Stimulated activated CD4-positive, alpha-beta T cell treated with anti-CD3 and anti-CD28 coated beads, Interleukin-12 subunit alpha, Interleukin-12 subunit beta, amount 100 ng/mL, for 24 hours (primary cell): ENCODE measurements around the gene SP1.
A peak's percentile ranks its signal among the peaks of the same experiment; 100 is the strongest.
"Not testable (repeated sequence)": the region's sequence is repeated elsewhere in the genome, so short reads cannot be mapped to it uniquely, and the experiment has no call there.

Experiments
- DNase-seq, 2 experiments: peaks; one replicate each; pipeline ENCODE4 v3.0.0-alpha.2; 2020; ENCODE audit warnings: low read depth in 2 of 2

Gene SP1

GRCh38 chr12:53380104-53380793, at the start of gene SP1:
TSS of gene SP1 (plus strand) at chr12:53380176. CDS start at chr12:53380292, 116 bp downstream.
- DNase-seq: peak; percentile 74 to 99

DNA sequence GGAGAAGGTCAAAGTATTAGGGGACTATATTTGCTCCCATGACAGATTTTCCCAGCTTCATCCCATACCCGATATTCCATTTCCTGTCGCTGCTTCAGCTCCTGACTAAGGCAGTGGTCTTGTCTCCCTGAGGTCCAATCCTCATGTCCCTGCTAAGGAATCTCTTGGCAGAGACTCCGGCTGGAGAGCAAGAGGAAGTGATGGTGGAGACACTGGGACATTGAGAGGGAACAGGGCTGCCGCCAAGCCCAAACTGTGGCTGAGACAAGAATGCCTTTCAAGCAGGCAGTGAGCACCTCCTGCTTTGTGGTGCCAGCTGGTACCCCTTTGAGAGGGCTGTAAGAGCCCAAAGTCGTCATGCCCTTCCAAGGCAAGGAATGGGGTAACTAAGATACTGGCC, 49.3 kb upstream of the SP1 start:
- no peak for DNase-seq

- DNase-seq: not testable (repeated sequence)
Measured at GRCh38 chr12:53332339-53332738, 47.6 kb upstream of the SP1 start.

- DNase-seq: no peak
Measured at GRCh38 chr12:53332744-53333143, 47.2 kb upstream of the SP1 start.

DNA sequence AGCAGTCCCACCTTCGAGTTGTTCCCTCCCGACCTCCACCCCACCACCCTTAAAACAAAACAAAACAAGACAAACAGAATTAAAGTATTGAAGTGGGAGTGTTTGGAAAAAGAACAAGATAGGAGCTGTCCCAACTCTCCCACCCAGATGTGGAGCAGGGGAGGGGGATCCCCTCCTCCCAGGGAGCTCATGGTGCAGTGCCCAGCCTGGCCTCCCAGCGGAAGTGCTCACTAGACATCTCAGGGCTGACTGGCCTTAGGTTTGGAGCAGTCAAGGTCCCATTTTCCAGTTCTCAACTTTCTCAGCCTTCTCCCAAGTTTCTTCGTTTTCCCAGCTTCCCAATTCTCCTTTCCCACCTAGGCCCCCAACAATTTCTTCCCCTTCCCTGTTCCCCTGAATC, 46.7 kb upstream of the SP1 start:
- DNase-seq: no peak

- DNase-seq: no peak
Measured at GRCh38 chr12:53333845-53334244, 46.1 kb upstream of the SP1 start.

- no peak for DNase-seq
Measured at GRCh38 chr12:53334822-53335221, 45.2 kb upstream of the SP1 start.

DNA sequence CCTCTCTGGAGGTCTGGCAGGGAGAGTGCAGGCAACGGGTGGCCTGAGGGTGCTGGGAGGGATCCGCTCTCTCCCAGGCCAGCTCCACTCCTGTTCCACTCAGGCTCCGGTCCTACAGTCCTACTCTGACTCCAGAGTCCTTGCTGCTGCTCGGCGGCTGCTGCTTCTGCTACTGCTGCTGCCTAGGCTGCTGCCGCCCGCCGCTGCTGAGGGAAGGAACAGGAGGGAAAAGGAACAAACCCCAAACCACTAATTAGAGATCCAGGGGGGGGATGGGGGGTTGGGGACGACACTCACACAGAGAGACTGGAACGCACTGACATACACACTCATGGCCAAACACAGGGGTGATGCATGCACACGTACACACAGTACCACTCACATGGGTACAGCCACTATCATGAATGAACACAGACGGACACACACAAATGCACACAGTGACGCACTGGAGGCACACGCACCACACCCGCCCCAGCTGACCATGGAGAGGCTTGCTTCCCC, 43.7 kb upstream of the SP1 start, which contains the start of gene SP7:
Gene SP7, minus strand, starts transcription at position 174 of the 501 bp plus-strand sequence. CDS start 708 bp downstream, outside the sequence.
- DNase-seq: no peak

DNA sequence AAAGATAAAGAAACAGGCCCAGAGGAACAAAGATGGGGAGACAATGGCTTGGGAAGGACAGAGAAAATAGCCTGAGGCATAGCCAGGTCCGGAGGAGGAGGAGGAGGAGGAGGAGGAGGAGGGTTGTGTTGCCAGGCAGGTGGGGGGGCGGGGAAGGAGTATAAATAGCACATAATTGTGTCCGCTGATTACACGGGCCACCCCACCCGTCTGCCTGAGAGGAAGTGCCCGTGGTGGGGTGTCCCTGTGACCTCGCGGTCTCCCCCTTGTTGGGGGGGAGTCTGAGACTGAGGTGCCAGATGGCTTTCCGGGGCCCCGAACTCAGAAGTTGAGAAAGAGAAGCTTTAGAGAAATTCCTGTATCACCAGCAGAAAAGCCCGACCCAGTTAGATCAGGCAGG, 42.0 kb upstream of the SP1 start:
- no peak for DNase-seq

DNA sequence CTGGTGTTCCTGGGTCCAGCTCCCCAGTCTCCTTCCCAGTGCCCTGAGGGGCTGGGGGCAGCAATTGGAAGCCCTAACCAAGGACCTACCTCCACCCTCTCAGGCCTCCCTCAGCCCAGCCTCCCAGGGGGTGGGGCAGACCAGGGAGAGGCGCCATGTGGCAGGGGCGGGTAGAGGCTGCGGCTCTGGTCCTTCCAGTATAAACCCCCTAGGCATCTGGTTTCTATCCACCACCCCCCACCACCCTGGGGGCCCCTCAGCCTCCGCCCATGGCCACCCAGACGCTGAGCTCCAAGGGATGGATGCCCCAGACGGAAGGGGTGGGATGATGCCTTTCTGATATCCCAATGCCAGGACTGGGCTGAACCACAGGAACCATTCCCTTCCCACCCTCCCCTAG, 41.1 kb upstream of the SP1 start:
- no peak for DNase-seq

GRCh38 chr12:53340398-53340797, 39.6 kb upstream of the SP1 start:
- DNase-seq: no peak

DNA sequence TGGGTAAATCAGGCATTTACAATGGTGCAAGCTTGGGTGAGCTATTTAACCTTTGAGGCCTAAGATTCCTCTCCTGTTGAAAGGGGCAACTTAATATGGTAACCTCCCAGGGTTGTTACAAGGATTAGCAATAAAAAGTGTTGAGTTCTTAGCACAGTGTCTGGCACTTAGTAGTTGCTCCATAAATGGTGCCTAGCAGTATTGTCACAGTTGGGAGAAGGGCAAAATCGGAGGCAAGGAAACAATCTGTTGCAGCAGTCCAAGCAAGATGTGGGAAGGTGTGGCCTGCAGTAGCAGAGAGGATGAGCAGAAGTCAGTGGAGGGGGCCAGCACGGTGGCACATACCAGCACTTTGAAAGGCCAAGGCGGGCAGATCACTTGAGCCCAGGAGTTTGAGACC, 36.5 kb upstream of the SP1 start:
- DNase-seq: no peak

DNA sequence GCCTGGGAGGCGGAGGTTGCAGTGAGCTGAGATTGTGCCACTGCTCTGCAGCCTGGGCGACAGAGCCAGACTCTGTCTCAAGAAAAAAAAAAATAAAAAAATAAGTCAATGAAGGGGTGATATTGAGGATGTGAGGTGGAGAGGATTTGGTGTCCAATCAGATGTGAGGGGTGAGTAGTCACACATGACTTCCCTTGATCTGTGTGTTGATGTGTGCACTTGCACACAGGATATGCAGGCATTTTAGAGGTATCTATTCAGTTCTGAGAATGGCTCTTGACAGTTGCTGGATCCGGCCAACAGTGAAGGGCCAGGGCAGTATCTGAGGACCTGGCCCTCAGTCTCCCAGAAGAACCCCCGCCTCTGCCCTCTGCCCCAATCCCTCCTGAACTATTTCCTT, 36.0 kb upstream of the SP1 start:
- no peak for DNase-seq

DNA sequence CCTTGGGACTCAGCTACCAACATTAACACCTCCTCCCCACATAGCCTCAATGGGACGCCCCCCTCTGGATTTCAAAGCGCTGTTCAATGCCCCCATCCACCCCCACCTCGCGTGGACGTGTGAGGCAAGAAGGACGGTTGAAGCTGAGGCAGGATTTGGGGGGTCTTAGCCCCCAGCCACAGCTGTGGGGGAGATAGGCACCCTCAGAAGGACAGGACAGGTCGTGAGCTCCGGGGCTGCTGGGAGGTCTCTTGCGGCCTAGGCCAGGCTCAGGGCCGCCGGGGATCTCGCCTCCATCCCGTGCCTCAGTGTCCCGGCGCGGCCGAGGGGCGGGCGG, 35.5 kb upstream of the SP1 start:
- DNase-seq: no peak

- peak in 1 of 2 experiments; percentile 66 for DNase-seq
Measured at GRCh38 chr12:53344824-53345485, 35.0 kb upstream of the SP1 start.

DNA sequence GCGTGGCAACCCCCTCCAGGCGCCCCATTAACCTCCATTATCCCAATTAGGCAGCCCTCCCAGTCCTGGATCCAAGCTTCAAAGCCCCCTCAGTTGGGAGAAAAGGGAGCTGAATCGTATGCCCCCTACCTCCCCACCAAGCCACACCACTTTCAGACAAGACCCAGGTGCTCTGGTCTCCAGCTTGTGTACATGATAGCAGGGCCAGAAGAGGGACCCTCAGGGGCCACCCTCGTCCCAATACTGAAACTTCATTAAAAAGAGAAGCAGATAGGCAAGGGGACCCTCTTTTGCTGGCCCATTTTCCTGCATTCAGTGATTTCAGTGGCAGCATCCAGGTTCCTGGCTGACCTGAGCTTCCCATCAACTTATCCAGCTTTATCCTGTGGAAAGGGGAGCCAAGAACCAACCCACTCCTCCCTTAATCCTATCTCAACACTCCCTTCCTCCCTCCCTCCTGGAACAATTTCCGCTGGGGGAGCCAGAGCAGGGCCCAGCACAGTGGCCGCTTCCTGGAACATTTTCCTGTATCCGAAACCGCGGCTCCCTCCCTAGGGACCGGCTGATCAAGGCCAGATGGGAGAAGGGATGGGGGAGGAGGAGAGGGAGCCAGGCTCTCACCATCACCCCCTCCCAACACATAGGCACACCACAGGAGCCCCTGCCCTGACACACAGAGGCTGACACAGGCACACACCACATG, 34.3 kb upstream of the SP1 start:
- DNase-seq: no peak

- no peak for DNase-seq
Measured at GRCh38 chr12:53346491-53346890, 33.5 kb upstream of the SP1 start.

- no peak for DNase-seq
Measured at GRCh38 chr12:53347905-53348304, 32.1 kb upstream of the SP1 start.

- DNase-seq: peak; percentile 66 to 76
Measured at GRCh38 chr12:53352331-53353256, 27.4 kb upstream of the SP1 start.

DNA sequence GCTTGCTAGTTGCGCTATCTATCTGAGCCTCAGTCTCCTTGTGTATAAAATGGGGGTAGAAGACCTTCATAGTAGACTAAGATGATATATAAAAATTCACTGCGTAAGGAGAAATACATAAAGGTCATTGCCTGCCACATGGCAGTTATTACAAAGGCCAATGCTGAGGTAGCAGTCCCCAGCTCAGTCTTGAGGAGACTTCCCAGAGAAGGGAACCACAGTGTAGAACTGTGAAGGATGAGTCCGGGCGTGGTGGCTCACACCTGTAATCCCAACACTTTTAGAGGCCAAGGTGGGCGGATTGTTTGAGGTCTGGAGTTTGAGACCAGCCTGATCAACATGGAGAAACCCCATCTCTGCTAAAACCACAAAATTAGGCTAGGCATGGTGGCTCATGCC, 26.7 kb upstream of the SP1 start:
- no peak for DNase-seq

- no peak for DNase-seq
Measured at GRCh38 chr12:53355121-53355520, 24.9 kb upstream of the SP1 start.
